ENCODE measurements around the gene ATXN10.

The ATXN10 gene

GRCh38 chr22:45867906-45868555, 196.4 kb downstream of the ATXN10 start:
- H3K4me3 ChIP-seq (ENCODE audit: low read length, poor library complexity, severe bottlenecking) = no peak overlapping the region
- H3K9ac ChIP-seq (ENCODE audit: low read depth, low read length, poor library complexity, severe bottlenecking) = no peak overlapping the region

GRCh38 chr22:45868571-45869339, 197.1 kb downstream of the ATXN10 start:
- Histone ChIP-seq H3F3A (ENCODE audit: low read depth) (no peaks in the 10 kb centered on the region), H3K9ac (ENCODE audit: low read depth, low read length, poor library complexity, severe bottlenecking) (no peak overlapping the region), H3K4me2 (ENCODE audit: low read depth, low read length, poor library complexity, severe bottlenecking) (no peak overlapping the region), H3K9me3 (ENCODE audit: insufficient read depth, low read depth, low read length) (no peaks in the 10 kb centered on the region), H3K4me3 (ENCODE audit: low read length, poor library complexity, severe bottlenecking) (no peak overlapping the region), H4K20me1 (ENCODE audit: insufficient read depth, low read length, poor library complexity, severe bottlenecking) (no peaks in the 10 kb centered on the region), H2AFZ (ENCODE audit: low read length) (no peak overlapping the region), H3K79me2 (ENCODE audit: insufficient read depth, low read length) (no peaks in the 10 kb centered on the region), H3K36me3 (ENCODE audit: insufficient read depth, low read length) (no peaks in the 10 kb centered on the region), H3K9me2 (replicated peaks; ENCODE audit: low read depth, low read length) (no peaks in the 10 kb centered on the region), H3K4me1 (ENCODE audit: insufficient read depth, low read length, poor library complexity, severe bottlenecking) (no peaks in the 10 kb centered on the region), H3K27me3 (ENCODE audit: insufficient read depth, low read length, poor library complexity, severe bottlenecking) (no peaks in the 10 kb centered on the region)
- TF ChIP-seq EZH2phosphoT487 (IDR thresholded peaks at IDR 0.05; ENCODE audit: borderline replicate concordance) (no peak), CTCF (conservative IDR thresholded peaks at IDR 0.05; ENCODE audit: low read length) (no peak)

More at GRCh38 chr22:45867906-45868555, 196.4 kb downstream of the ATXN10 start:
- H3F3A ChIP-seq (ENCODE audit: low read depth) = no peaks in the 10 kb centered on the region
- no peak overlapping the region for H3K4me2 ChIP-seq (ENCODE audit: low read depth, low read length, poor library complexity, severe bottlenecking)
- H3K36me3 ChIP-seq (ENCODE audit: insufficient read depth, low read length) = no peaks in the 10 kb centered on the region
- H3K79me2 ChIP-seq (ENCODE audit: insufficient read depth, low read length) = no peaks in the 10 kb centered on the region
- H3K9me2 ChIP-seq (replicated peaks; ENCODE audit: low read depth, low read length) = no peaks in the 10 kb centered on the region
- no peaks in the 10 kb centered on the region for H3K9me3 ChIP-seq (ENCODE audit: insufficient read depth, low read depth, low read length)
- no peaks in the 10 kb centered on the region for H4K20me1 ChIP-seq (ENCODE audit: insufficient read depth, low read length, poor library complexity, severe bottlenecking)
- TF ChIP-seq CTCF (conservative IDR thresholded peaks at IDR 0.05; ENCODE audit: low read length) (no peak), EZH2phosphoT487 (IDR thresholded peaks at IDR 0.05; ENCODE audit: borderline replicate concordance) (no peak)
- no peaks in the 10 kb centered on the region for H3K4me1 ChIP-seq (ENCODE audit: insufficient read depth, low read length, poor library complexity, severe bottlenecking)
- H2AFZ ChIP-seq (ENCODE audit: low read length) = no peak overlapping the region
- H3K27me3 ChIP-seq (ENCODE audit: insufficient read depth, low read length, poor library complexity, severe bottlenecking) = no peaks in the 10 kb centered on the region

GRCh38 chr22:45869340-45869847, 197.8 kb downstream of the ATXN10 start:
- H3K4me1 ChIP-seq (ENCODE audit: insufficient read depth, low read length, poor library complexity, severe bottlenecking) = no peaks in the 10 kb centered on the region
- TF ChIP-seq EZH2phosphoT487 (IDR thresholded peaks at IDR 0.05; ENCODE audit: borderline replicate concordance) (no peak), CTCF (conservative IDR thresholded peaks at IDR 0.05; ENCODE audit: low read length) (no peak)
- H3K4me2 ChIP-seq (ENCODE audit: low read depth, low read length, poor library complexity, severe bottlenecking) = no peak overlapping the region
- no peaks in the 10 kb centered on the region for H4K20me1 ChIP-seq (ENCODE audit: insufficient read depth, low read length, poor library complexity, severe bottlenecking)
- no peaks in the 10 kb centered on the region for H3K79me2 ChIP-seq (ENCODE audit: insufficient read depth, low read length)
- no peaks in the 10 kb centered on the region for H3F3A ChIP-seq (ENCODE audit: low read depth)
- no peak overlapping the region for H2AFZ ChIP-seq (ENCODE audit: low read length)
- H3K27me3 ChIP-seq (ENCODE audit: insufficient read depth, low read length, poor library complexity, severe bottlenecking) = no peaks in the 10 kb centered on the region
- no peaks in the 10 kb centered on the region for H3K9me2 ChIP-seq (replicated peaks; ENCODE audit: low read depth, low read length)
- no peaks in the 10 kb centered on the region for H3K36me3 ChIP-seq (ENCODE audit: insufficient read depth, low read length)
- no peaks in the 10 kb centered on the region for H3K9me3 ChIP-seq (ENCODE audit: insufficient read depth, low read depth, low read length)
- no peak overlapping the region for H3K4me3 ChIP-seq (ENCODE audit: low read length, poor library complexity, severe bottlenecking)
- no peak overlapping the region for H3K9ac ChIP-seq (ENCODE audit: low read depth, low read length, poor library complexity, severe bottlenecking)
